Adrenal gland (tissue), 12 donors: Measurements from ENCODE around the gene SCUBE1. TPM values are rescaled to one million over a fixed set of nuclear protein-coding genes. Genes with fewer than 3 reads are reported as not detected.

Experiments used
- DNase-seq, 7 donors: peaks; one replicate each; pipeline ENCODE4 v3.0.0-alpha.2; 2019 to 2020
- H3K27ac ChIP-seq, 5 donors: fragments of 200-600 bp; sonication (generic) in 4 of 5; 1 replicate in 3 of 5; 2 replicates in 2 of 5; pipeline versions ENCODE4 v1.5.1 to v1.8.0; 2016 to 2020; ENCODE audit warnings: mild to moderate bottlenecking in 1 of 5
- H3K27me3 ChIP-seq: fragments of 200-600 bp; 2 replicates; pipeline ENCODE4 v1.8.0; 2021
- H3K36me3 ChIP-seq, 2 donors: fragments of 200-600 bp; replicated peaks in 1 of 2; 1 replicate in 1 of 2; 2 replicates in 1 of 2; pipeline versions ENCODE4 v1.5.1 to v1.8.0; 2018 to 2022
- H3K4me1 ChIP-seq, 2 donors: fragments of 200-600 bp; replicated peaks in 1 of 2; 1 replicate in 1 of 2; 2 replicates in 1 of 2; pipeline versions ENCODE4 v1.5.1 to v1.8.0; 2018 to 2021
- H3K4me3 ChIP-seq, 4 donors: fragments of 200-600 bp; sonication (generic) in 3 of 4; one replicate each; pipeline ENCODE4 v1.5.1; 2016 to 2018
- H3K9me3 ChIP-seq, 3 donors: fragments of 200-600 bp; sonication (generic) in 1 of 3; replicated peaks in 1 of 3; 1 replicate in 2 of 3; 2 replicates in 1 of 3; pipeline versions ENCODE4 v1.5.1 to v1.8.0; 2016 to 2021
- POLR2A ChIP-seq, 2 donors: fragments of 450-650 bp; IDR thresholded peaks; one replicate each; pipeline ENCODE4 v1.6.1; 2017; ENCODE audit warnings: antibody characterized with exemption in 2 of 2, mild to moderate bottlenecking in 2 of 2, moderate library complexity in 1 of 2
- WGBS, 4 donors: extraction: QIAGEN DNeasy Blood & Tissue Kit in 2 of 4; methylation state at CpG; one replicate each; pipeline versions ENCODE4 v1.1.5 to v1.1.7; 2013 to 2017; 5-methylcytosine and 5-hydroxymethylcytosine counted together
- intact Hi-C, 2 donors: fragments of 100-400 bp; cut with DNase I; formaldehyde crosslinking; loops; one replicate each; pipeline versions ENCODE4 v1.14.1 to v1.15.0; 2022 to 2023
- polyA plus RNA-seq, 3 donors: library from polyadenylated mRNA; stranded (reverse); fragments of 200-250 nt in 2 of 3; fragments of 350-450 nt in 1 of 3; fragmentation: Illumina TruSeq in 1 of 3; extraction: RNeasy Lipid Tissue Mini Kit (QIAGEN cat#74804) in 1 of 3; gene quantifications; one replicate each; pipeline ENCODE4 v1.2.3, GENCODE V29; 2013 to 2014
- total RNA-seq, 9 donors: library from RNA; depleted of rRNA in 4 of 9; stranded (reverse); fragments of >200 nt in 4 of 9; fragments of 120-200 nt in 1 of 9; fragmentation: NEBNext Ultra II Directional in 1 of 9; extraction: Animal tissue kit (Norgen Biotek cat#: 25700) in 1 of 9; gene quantifications; one replicate each; pipeline versions ENCODE4 v1.1.0 to v1.2.4, GENCODE V29; 2013 to 2023
- TF ChIP-seq, protein P1 (sequence below), 6 experiments: fragments of 450-650 bp in 4 of 6; fragments of 200-600 bp in 2 of 6; sonication (generic) in 1 of 6; IDR thresholded peaks; 1 replicate in 5 of 6; 2 replicates in 1 of 6; pipeline versions ENCODE4 v1.5.1 to v1.8.0; 2016 to 2021; ENCODE audit warnings: antibody characterized with exemption in 6 of 6, mild to moderate bottlenecking in 2 of 6, moderate library complexity in 1 of 6
- donor health status: healthy with polysubstance abuse.
- donor health status: Bipolar disorder and iron deficiency.
- donor health status: DM: yes; HTN: yes; CAD: no.
- donor health status: DM: no; HTN: no; CAD: no.
- donor health status: DM: no; HTN: no; CAD: no.
- donor health status: DM: yes; HTN: yes; CAD: no.

SCUBE1 gene
- total and polyA plus RNA-seq, 12 donors, result 1.4 to 34.0 (median 8.8) TPM

DNA sequence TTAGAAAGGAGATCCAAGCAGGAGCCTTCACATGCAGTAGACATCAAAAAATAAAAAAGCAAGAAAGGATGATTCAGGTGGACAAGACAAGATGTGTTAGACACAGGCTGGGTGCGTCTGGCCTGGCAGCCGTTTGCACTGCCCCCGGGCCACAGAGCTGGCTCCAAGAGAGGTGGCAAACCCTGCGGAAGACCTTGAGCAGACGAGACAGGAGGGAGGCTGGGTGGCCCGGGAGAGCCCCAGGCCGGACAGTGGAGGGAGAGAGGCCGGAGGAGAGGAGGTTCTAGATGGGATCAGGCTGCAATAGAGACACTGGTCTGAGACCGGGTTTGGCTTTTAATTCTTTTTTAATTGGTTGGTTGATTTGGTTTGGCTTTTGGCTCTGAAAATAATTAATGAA, 86.6 kb downstream of the SCUBE1 start:
- DNase-seq, result peak in 3 of 7 donors; percentile 34 to 52 (median 42)
- WGBS, 4 donors, result 40 to 70% (median 54%) methylated on average over 9 of the region's 9 CpGs
- Histone ChIP-seq H3K27me3 (no peaks in the 10 kb centered on the region), H3K36me3 (no peaks in the 10 kb centered on the region), H3K27ac (no peak overlapping the region), H3K4me1 (peaks cover 11 to 35% of the 10 kb centered on the region in 2 donors), H3K9me3 (no peaks in the 10 kb centered on the region), H3K4me3 (no peak overlapping the region)
- no peak for TF ChIP-seq POLR2A (IDR thresholded peaks at IDR 0.05)
- TF ChIP-seq, protein P1, sequence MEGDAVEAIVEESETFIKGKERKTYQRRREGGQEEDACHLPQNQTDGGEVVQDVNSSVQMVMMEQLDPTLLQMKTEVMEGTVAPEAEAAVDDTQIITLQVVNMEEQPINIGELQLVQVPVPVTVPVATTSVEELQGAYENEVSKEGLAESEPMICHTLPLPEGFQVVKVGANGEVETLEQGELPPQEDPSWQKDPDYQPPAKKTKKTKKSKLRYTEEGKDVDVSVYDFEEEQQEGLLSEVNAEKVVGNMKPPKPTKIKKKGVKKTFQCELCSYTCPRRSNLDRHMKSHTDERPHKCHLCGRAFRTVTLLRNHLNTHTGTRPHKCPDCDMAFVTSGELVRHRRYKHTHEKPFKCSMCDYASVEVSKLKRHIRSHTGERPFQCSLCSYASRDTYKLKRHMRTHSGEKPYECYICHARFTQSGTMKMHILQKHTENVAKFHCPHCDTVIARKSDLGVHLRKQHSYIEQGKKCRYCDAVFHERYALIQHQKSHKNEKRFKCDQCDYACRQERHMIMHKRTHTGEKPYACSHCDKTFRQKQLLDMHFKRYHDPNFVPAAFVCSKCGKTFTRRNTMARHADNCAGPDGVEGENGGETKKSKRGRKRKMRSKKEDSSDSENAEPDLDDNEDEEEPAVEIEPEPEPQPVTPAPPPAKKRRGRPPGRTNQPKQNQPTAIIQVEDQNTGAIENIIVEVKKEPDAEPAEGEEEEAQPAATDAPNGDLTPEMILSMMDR (IDR thresholded peaks at IDR 0.05), result no peak
- intact Hi-C loops, result no loop called here

DNA sequence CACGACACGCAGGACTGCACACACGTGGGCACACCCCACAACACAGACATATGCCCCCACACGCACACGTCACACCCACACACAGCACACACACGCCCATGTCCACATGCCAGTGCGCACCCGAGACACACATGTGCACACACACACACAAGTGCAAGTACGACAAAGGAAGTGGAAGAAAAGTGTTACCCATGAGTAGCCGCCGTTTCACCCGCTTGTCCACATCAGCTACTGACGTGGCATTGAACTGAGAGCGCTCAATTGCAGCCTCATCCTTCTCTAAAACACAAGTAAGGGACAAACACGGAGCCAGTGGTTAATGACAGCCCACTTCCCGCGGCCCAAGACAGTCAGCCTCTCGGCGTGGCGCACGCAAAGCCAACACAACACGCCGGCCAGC, 87.9 kb downstream of the SCUBE1 start:
- intact Hi-C loops, result no loop called here
- DNase-seq, result no peak
- peaks cover 0 to 23% of the 10 kb centered on the region in 2 donors for H3K4me1 ChIP-seq
- no peaks in the 10 kb centered on the region for H3K27me3 ChIP-seq
- H3K4me3 ChIP-seq, result no peak overlapping the region
- WGBS, 4 donors, result 90 to 95% (median 91%) methylated on average over 23 of the region's 23 CpGs
- H3K36me3 ChIP-seq, result no peaks in the 10 kb centered on the region
- TF ChIP-seq, protein P1 (IDR thresholded peaks at IDR 0.05), result no peak
- TF ChIP-seq POLR2A (IDR thresholded peaks at IDR 0.05), result no peak
- no peak overlapping the region for H3K27ac ChIP-seq
- H3K9me3 ChIP-seq, result no peaks in the 10 kb centered on the region

DNA sequence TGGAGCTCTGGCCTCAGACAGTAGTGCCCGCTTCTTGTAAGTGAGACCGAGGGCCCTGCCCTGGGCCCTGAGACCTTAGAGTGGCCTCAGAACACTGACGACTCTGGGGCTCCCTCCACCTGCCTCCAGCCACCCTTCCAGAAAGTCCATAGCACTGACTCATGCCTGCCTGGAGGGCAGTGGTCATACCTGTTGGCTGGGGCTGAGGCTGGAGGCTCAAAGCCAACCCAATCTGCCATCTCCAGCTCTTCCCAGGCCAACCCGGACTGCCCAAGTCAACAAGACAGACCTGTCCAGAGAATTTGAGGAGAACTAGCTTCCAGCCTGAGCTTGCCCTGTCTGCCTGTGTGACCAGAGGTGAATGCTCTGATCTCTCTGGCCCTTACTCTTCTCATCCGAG, 89.3 kb downstream of the SCUBE1 start:
- no peak overlapping the region for H3K27ac ChIP-seq

DNA sequence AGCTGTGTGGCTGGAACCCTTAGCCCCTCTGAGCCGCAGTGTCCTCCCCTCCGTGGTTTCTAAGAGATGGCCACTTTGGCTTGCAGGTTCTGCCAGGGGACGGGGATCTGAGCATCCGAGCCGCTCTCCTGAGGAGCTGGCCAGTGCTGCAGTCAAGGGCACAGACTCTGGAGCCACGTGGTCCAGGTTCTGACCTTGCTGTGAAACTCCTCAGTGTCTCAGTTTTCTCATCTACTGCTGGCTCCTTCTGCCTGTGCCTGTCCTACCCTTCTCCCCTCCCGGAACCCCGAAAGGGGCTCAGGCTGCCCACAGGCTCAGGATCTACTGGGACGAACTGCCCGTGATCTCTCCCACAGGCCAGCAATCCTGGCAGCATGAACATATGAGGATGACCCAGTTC, 90.9 kb downstream of the SCUBE1 start:
- H3K4me1 ChIP-seq, result peaks cover 0 to 17% of the 10 kb centered on the region in 2 donors
- DNase-seq, result peak in 4 of 7 donors; percentile 52 to 76 (median 68)
- WGBS, 4 donors, result 49 to 58% (median 58%) methylated on average over 10 of the region's 10 CpGs; no CpG with 5 or more reads in 1 of the 4 donors
- H3K36me3 ChIP-seq, result no peaks in the 10 kb centered on the region
- intact Hi-C loops, result no loop called here
- no peak overlapping the region for H3K27ac ChIP-seq
- no peak for TF ChIP-seq POLR2A (IDR thresholded peaks at IDR 0.05)
- TF ChIP-seq, protein P1 (IDR thresholded peaks at IDR 0.05), result no peak
- no peaks in the 10 kb centered on the region for H3K27me3 ChIP-seq
- H3K4me3 ChIP-seq, result no peak overlapping the region
- no peaks in the 10 kb centered on the region for H3K9me3 ChIP-seq

More for the DNA sequence above, 89.3 kb downstream of the SCUBE1 start:
- Histone ChIP-seq H3K27me3 (no peaks in the 10 kb centered on the region), H3K4me3 (no peak overlapping the region), H3K9me3 (no peaks in the 10 kb centered on the region), H3K4me1 (peaks cover 0 to 21% of the 10 kb centered on the region in 2 donors), H3K36me3 (no peaks in the 10 kb centered on the region)
- WGBS, 4 donors, result 89 to 100% (median 94%) methylated on average over 1 to 5 of the region's 5 CpGs
- intact Hi-C loops, result no loop called here
- TF ChIP-seq POLR2A (IDR thresholded peaks at IDR 0.05), result no peak
- TF ChIP-seq, protein P1 (IDR thresholded peaks at IDR 0.05), result no peak
- no peak for DNase-seq
